WERI-Rb-1 (cell line): ENCODE results near the gene AICDA.
"Not testable (repeated sequence)": the region's sequence is repeated elsewhere in the genome, so short reads cannot be mapped to it uniquely, and the experiment has no call there.

Source experiments
- DNase-seq: peaks from one replicate; pipeline ENCODE4 v3.0.0-alpha.2; 2020
- H3K27ac ChIP-seq: fragments of 250-450 bp; sonication (Bioruptor Pico); 2 replicates; pipeline ENCODE4 v1.5.1; 2020; ENCODE audit warnings: mild to moderate bottlenecking, moderate library complexity
- H3K27me3 ChIP-seq: fragments of 250-450 bp; sonication (Bioruptor Pico); 2 replicates; pipeline ENCODE4 v1.5.1; 2021; ENCODE audit warnings: mild to moderate bottlenecking, low read depth, moderate library complexity; ENCODE audit not compliant: insufficient read depth, severe bottlenecking
- H3K36me3 ChIP-seq: fragments of 250-450 bp; sonication (Bioruptor Pico); 2 replicates; pipeline ENCODE4 v1.5.1; 2020; ENCODE audit warnings: mild to moderate bottlenecking, moderate library complexity
- H3K4me3 ChIP-seq: 2 replicates; pipeline ENCODE4 v1.5.1; 2011; ENCODE audit warnings: low read depth, mild to moderate bottlenecking, control low read depth, low read length
- H3K9me3 ChIP-seq: fragments of 250-450 bp; sonication (Bioruptor Pico); 2 replicates; pipeline ENCODE4 v1.5.1; 2021; ENCODE audit warnings: mild to moderate bottlenecking, moderate library complexity; ENCODE audit not compliant: severe bottlenecking
- TF ChIP-seq, protein P1 (sequence below): IDR thresholded peaks from 2 replicates; pipeline ENCODE4 v1.5.1; 2011; ENCODE audit warnings: low read depth, mild to moderate bottlenecking, control low read depth, inconsistent platforms, low read length

Gene AICDA

DNA sequence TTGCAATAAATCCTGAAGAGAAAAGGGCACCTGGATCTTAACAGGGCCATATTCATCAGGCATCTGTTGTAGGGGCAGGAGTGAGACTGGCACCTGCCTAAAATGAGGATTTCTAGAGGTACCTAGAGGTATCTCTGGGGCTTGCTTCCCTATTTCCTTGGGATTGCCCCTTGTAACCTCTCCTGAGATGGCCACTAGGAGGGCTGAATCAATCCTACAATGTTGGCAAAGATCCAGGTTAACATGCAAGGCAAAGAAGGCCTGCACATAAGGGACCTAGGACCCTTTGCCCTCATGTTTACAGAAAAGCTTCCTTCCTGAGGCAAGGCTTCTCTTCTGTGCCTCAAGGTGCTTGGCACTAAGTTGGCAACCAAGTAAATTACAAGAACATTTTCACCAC is 46.1 kb downstream of the AICDA start:
- Histone ChIP-seq H3K4me3 (no peak overlapping the region), H3K9me3 (peaks cover 3% of the 10 kb centered on the region), H3K36me3 (no peaks in the 10 kb centered on the region), H3K27ac (no peak overlapping the region), H3K27me3 (no peaks in the 10 kb centered on the region)
- TF ChIP-seq, protein P1, sequence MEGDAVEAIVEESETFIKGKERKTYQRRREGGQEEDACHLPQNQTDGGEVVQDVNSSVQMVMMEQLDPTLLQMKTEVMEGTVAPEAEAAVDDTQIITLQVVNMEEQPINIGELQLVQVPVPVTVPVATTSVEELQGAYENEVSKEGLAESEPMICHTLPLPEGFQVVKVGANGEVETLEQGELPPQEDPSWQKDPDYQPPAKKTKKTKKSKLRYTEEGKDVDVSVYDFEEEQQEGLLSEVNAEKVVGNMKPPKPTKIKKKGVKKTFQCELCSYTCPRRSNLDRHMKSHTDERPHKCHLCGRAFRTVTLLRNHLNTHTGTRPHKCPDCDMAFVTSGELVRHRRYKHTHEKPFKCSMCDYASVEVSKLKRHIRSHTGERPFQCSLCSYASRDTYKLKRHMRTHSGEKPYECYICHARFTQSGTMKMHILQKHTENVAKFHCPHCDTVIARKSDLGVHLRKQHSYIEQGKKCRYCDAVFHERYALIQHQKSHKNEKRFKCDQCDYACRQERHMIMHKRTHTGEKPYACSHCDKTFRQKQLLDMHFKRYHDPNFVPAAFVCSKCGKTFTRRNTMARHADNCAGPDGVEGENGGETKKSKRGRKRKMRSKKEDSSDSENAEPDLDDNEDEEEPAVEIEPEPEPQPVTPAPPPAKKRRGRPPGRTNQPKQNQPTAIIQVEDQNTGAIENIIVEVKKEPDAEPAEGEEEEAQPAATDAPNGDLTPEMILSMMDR, result no peak
- DNase-seq, result no peak

GRCh38 chr12:8566052-8566451 is 46.6 kb downstream of the AICDA start:
- DNase-seq, H3K27me3 ChIP-seq, H3K9me3 ChIP-seq, H3K27ac ChIP-seq, H3K36me3 ChIP-seq, H3K4me3 ChIP-seq: not testable (repeated sequence)

DNA sequence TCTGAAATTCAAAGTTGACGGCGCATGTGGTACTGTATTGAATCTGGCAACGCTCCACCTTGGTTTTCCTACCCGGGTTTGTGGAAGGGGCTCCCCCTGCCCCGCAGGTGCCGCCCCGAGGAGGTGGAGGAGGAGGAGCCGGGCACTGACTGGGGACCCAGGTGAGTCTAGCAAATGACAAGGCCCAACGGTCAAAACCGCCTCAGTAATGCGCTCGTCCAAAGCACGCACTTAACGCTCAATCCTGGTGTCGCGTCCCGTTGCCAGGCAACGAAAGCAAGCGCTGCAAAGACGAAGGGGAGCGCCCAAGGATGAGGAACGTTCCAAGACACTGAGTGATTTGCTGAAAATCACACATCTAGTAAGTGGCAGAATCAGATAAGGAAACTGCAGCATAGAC is 48.0 kb downstream of the AICDA start:
- Histone ChIP-seq H3K36me3 (no peaks in the 10 kb centered on the region), H3K27me3 (no peaks in the 10 kb centered on the region), H3K27ac (no peak overlapping the region), H3K9me3 (peaks cover 3% of the 10 kb centered on the region), H3K4me3 (no peak overlapping the region)
- TF ChIP-seq, protein P1, result no peak
- DNase-seq, result no peak

DNA sequence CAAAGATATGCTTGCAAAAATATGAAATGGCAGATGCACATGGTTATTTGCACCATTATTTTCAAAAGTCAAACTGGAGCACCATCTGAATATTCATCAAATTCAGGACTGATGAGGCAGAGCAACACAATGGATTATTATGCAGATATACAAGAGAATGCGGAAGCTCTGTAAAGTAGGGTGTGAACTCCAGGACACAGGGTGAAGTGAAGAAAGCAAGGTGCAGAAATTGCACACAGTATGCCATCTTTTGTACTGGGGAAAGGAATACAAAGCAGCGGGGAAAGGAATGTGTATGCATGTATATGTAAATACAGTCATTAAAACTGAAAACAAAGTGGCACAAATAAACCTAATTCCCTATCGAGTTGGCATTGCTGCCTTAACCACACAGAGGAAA is 49.3 kb downstream of the AICDA start:
- DNase-seq, result no peak
- no peaks in the 10 kb centered on the region for H3K36me3 ChIP-seq
- H3K27me3 ChIP-seq, result no peaks in the 10 kb centered on the region
- TF ChIP-seq, protein P1, result no peak
- no peak overlapping the region for H3K4me3 ChIP-seq
- H3K9me3 ChIP-seq, result peaks cover 3% of the 10 kb centered on the region
- H3K27ac ChIP-seq, result no peak overlapping the region

DNA sequence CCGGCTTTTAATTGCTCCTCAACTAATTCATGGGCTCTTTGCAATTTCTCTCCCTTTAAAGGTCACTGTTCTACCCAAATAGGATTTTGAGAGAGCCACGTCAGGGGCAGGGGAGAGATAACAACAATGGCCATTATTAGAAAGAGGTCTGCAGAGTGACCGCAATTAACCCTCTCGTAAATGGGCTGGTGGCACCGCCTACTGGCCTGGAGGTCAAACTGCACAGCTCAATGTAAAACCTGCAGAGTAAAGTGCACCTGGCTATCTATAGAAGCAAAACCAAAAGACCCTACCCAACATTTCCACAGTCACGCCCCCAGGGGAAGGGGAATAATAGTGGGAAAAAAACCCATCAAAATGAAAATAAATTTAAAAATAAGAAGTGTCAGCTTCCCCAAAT is 50.3 kb downstream of the AICDA start:
- Histone ChIP-seq H3K4me3 (no peak overlapping the region), H3K9me3 (peaks cover 3% of the 10 kb centered on the region), H3K36me3 (no peaks in the 10 kb centered on the region), H3K27me3 (no peaks in the 10 kb centered on the region), H3K27ac (no peak overlapping the region)
- TF ChIP-seq, protein P1, result no peak
- no peak for DNase-seq

GRCh38 chr12:8561011-8561410 is 51.6 kb downstream of the AICDA start:
- H3K9me3 ChIP-seq, result peaks cover 3% of the 10 kb centered on the region
- no peaks in the 10 kb centered on the region for H3K27me3 ChIP-seq
- TF ChIP-seq, protein P1, result no peak
- no peak overlapping the region for H3K4me3 ChIP-seq
- H3K27ac ChIP-seq, result no peak overlapping the region
- no peak for DNase-seq
- no peaks in the 10 kb centered on the region for H3K36me3 ChIP-seq
